T-helper 1 cell treated with Interleukin-12 subunit alpha and Interleukin-12 subunit beta and Interleukin-4 antibody, amounts not matched to agents 30 μg/mL and 1 μg/mL, for 36 hours (primary cell): Measurements from ENCODE around the gene CARD10.

Source experiments
- H3K27ac Mint-ChIP-seq: one replicate; pipeline ENCODE4 v1.8.0; 2021; ENCODE audit warnings: mild to moderate bottlenecking, mixed read lengths
- H3K27me3 Mint-ChIP-seq: one replicate; pipeline ENCODE4 v1.8.0; 2021; ENCODE audit warnings: low read depth, mixed read lengths
- H3K36me3 Mint-ChIP-seq: one replicate; pipeline ENCODE4 v1.8.0; 2021; ENCODE audit warnings: low read depth, mixed read lengths
- H3K4me1 Mint-ChIP-seq: one replicate; pipeline ENCODE4 v1.8.0; 2021; ENCODE audit warnings: low read depth, mixed read lengths
- H3K4me3 Mint-ChIP-seq: one replicate; pipeline ENCODE4 v1.8.0; 2021; ENCODE audit warnings: mild to moderate bottlenecking, moderate library complexity, mixed read lengths
- H3K9me3 Mint-ChIP-seq: one replicate; pipeline ENCODE4 v1.8.0; 2021; ENCODE audit warnings: mixed read lengths

Gene CARD10

GRCh38 chr22:37525746-37526350 is 6.6 kb upstream of the CARD10 start:
- Mint-ChIP-seq H3K36me3 (no peaks in the 10 kb centered on the region), H3K4me1 (peaks cover 4% of the 10 kb centered on the region), H3K4me3 (no peak overlapping the region), H3K27ac (no peak overlapping the region), H3K27me3 (peaks cover 30% of the 10 kb centered on the region), H3K9me3 (no peaks in the 10 kb centered on the region)

DNA sequence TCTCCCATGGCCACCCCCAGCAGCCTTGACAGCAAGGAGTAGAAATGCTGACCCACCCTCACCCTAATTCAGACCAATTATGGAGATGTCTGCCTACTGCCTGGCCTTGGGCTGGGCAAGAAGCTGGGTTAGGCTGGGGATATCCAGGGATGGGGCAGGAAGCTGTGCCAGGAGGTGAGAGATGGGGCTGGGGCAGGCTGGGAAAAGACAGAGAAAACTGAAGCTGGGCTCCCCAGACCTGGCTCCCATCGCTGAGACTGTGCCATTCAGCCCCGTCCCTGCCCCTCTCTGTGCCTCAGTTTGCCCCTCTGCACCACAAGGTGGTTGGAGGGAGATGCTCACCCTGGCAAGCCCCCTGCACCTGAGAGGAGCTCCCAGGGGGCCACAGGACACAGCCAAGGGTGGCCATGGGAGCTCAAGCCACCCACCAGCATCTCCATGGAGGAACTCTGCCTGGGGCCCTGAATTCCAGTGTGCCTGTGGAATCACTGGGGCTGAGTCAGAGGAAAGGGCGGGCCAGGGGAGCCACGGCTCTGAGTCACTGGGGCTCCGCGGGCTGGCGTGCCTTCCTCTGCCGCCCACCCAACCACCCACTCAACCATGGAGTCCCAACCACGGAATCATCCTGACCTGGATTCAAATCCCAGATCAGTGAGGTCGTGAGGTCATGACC is 6.0 kb upstream of the CARD10 start:
- H3K9me3 Mint-ChIP-seq, result no peaks in the 10 kb centered on the region

DNA sequence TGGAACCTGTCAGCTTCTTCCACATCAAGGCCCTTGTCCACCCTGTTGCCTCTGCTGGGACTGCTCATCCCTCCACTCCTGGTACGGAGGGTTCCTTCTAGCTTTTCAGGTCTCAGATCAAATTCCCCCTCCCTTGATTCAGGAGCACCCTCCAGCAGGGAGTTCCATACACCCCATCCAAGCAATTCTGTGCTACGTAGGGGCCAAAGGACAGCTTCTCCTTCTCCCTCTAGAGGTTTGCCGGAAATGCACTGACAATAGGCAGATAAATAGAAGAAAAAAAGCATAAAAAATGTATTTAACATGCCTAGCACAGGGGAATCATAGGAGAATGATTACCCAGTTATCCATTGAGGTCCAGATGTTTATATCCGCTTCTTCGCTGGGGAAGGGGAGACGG is 3.3 kb upstream of the CARD10 start:
- H3K27me3 Mint-ChIP-seq, result peaks cover 52% of the 10 kb centered on the region
- no peak overlapping the region for H3K4me3 Mint-ChIP-seq
- H3K36me3 Mint-ChIP-seq, result no peaks in the 10 kb centered on the region
- H3K27ac Mint-ChIP-seq, result no peak overlapping the region
- no peaks in the 10 kb centered on the region for H3K9me3 Mint-ChIP-seq
- peaks cover 3% of the 10 kb centered on the region for H3K4me1 Mint-ChIP-seq

More for the DNA sequence above, 6.0 kb upstream of the CARD10 start:
- Mint-ChIP-seq H3K27ac (no peak overlapping the region), H3K4me3 (no peak overlapping the region), H3K36me3 (no peaks in the 10 kb centered on the region), H3K27me3 (peaks cover 37% of the 10 kb centered on the region), H3K4me1 (peaks cover 4% of the 10 kb centered on the region)

- Mint-ChIP-seq H3K36me3 (no peaks in the 10 kb centered on the region), H3K27ac (no peak overlapping the region), H3K9me3 (no peaks in the 10 kb centered on the region), H3K4me3 (no peak overlapping the region), H3K4me1 (peaks cover 3% of the 10 kb centered on the region), H3K27me3 (peaks cover 62% of the 10 kb centered on the region)
Observed at GRCh38 chr22:37521236-37521739, 2.1 kb upstream of the CARD10 start.

- Mint-ChIP-seq H3K27ac (no peak overlapping the region), H3K4me1 (peaks cover 3% of the 10 kb centered on the region), H3K4me3 (no peak overlapping the region), H3K36me3 (no peaks in the 10 kb centered on the region), H3K27me3 (peaks cover 66% of the 10 kb centered on the region), H3K9me3 (no peaks in the 10 kb centered on the region)
Observed at GRCh38 chr22:37520776-37521191, 1.6 kb upstream of the CARD10 start.

- Mint-ChIP-seq H3K4me3 (peak overlapping the region; percentile 56), H3K27me3 (peaks cover 69% of the 10 kb centered on the region), H3K36me3 (no peaks in the 10 kb centered on the region), H3K4me1 (peaks cover 3% of the 10 kb centered on the region), H3K9me3 (no peaks in the 10 kb centered on the region), H3K27ac (no peak overlapping the region)
Observed at GRCh38 chr22:37518509-37519267, 527 bp downstream of the CARD10 start.

- Mint-ChIP-seq H3K27me3 (peaks cover 64% of the 10 kb centered on the region), H3K4me1 (peaks cover 3% of the 10 kb centered on the region), H3K4me3 (peak overlapping the region; percentile 56), H3K9me3 (no peaks in the 10 kb centered on the region), H3K27ac (no peak overlapping the region), H3K36me3 (no peaks in the 10 kb centered on the region)
Observed at GRCh38 chr22:37517826-37518450, 1.3 kb downstream of the CARD10 start.

GRCh38 chr22:37516456-37516855 is 2.8 kb downstream of the CARD10 start:
- H3K9me3 Mint-ChIP-seq, result no peaks in the 10 kb centered on the region
- no peak overlapping the region for H3K27ac Mint-ChIP-seq
- no peak overlapping the region for H3K4me3 Mint-ChIP-seq
- H3K36me3 Mint-ChIP-seq, result no peaks in the 10 kb centered on the region
- H3K4me1 Mint-ChIP-seq, result peaks cover 3% of the 10 kb centered on the region
- H3K27me3 Mint-ChIP-seq, result peaks cover 54% of the 10 kb centered on the region

- no peak overlapping the region for H3K4me3 Mint-ChIP-seq
- H3K36me3 Mint-ChIP-seq, result no peaks in the 10 kb centered on the region
- H3K9me3 Mint-ChIP-seq, result no peaks in the 10 kb centered on the region
- no peak overlapping the region for H3K27ac Mint-ChIP-seq
- peaks cover 3% of the 10 kb centered on the region for H3K4me1 Mint-ChIP-seq
- peaks cover 48% of the 10 kb centered on the region for H3K27me3 Mint-ChIP-seq
Observed at GRCh38 chr22:37515901-37516300, 3.3 kb downstream of the CARD10 start.

DNA sequence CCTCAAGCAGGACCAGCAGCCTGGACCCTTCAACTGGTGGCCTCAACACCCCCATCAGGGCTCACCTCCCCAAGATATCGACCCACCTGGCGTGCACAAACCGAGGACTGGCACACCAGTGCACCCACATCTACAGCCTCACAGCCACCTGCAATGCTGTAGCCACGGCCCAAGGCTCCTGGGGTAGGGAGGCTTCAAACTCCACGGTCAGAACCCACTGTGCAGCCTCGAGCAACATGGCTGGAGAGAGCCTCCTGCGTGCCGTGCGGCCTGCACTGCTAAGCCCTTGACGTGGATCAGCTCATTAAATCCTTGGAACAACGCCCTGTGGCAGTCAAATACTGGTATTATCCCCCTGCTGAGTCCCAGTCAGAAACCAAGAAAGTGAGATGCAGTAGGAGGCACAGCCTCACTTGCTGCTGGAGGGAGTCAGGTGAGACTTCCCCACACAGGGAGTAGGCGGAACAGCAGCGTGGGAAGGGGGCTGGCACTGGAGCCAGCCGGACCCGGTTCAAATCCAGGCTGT is 4.6 kb downstream of the CARD10 start:
- Mint-ChIP-seq H3K9me3 (no peaks in the 10 kb centered on the region), H3K4me3 (no peak overlapping the region), H3K4me1 (peaks cover 3% of the 10 kb centered on the region), H3K27ac (no peak overlapping the region), H3K27me3 (peaks cover 37% of the 10 kb centered on the region), H3K36me3 (no peaks in the 10 kb centered on the region)

- Mint-ChIP-seq H3K9me3 (no peaks in the 10 kb centered on the region), H3K4me3 (no peak overlapping the region), H3K36me3 (no peaks in the 10 kb centered on the region), H3K27me3 (peaks cover 17% of the 10 kb centered on the region), H3K4me1 (no peaks in the 10 kb centered on the region), H3K27ac (no peak overlapping the region)
Observed at GRCh38 chr22:37511395-37512104, 7.7 kb downstream of the CARD10 start.

DNA sequence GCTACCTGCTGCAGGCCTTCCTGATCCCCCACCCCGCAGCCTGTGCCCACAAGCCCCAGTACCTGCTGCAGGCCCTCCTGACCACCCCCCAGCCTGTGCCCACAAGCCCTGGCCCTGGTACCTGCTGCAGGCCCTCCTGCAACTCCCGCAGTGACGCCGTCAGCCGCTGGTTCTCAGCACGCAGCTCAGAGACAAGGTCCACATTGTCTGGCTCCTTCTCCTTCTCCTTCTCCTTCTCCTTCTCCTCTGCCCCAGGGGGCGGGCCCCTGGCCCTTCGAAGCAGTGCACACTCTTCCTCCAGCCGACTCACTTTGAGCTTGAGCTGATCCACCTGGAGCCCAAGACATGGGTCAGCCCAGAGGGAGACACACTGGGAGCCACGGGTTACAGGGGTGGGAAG is 9.1 kb downstream of the CARD10 start:
- Mint-ChIP-seq H3K9me3 (no peaks in the 10 kb centered on the region), H3K27me3 (peaks cover 7% of the 10 kb centered on the region)

DNA sequence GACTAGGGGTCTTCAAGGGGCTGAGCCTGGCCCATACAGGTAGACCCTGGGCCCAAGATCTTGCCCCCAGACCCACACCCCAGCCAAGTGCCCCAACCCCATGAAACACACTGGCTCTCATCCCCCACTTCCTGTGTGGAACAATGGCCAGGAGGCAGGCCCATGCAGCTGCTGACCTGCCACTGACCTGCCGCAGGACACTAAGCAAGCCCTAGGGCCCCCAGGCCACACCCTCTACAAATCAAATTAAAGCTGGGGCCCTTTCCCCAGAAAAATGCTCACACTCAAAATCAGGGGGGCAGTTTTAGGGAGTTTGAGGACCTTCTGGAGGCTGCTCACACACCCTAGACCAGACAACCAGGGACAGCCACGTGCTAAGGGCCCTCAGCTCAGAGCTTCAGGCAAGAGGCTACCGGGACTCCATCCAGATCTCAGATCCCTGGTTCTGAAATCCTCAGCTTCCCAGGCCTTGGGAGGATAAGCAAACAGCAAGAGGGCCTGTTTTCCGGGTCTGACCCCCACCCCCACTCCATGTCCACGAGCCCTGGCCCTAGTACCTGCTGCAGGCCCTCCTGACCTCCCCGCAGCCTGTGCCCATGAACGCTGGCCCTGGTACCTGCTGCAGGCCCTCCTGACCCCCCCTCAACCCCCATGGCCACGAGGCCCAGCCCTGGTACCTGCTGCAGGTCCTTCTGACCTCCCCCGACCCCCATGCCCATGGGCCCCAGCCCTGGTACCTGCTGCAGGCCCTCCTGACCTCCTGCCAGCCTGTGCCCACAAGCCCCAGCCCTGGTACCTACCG is 10.0 kb downstream of the CARD10 start:
- peaks cover 4% of the 10 kb centered on the region for H3K27me3 Mint-ChIP-seq
- no peaks in the 10 kb centered on the region for H3K36me3 Mint-ChIP-seq
- no peaks in the 10 kb centered on the region for H3K4me1 Mint-ChIP-seq
- H3K4me3 Mint-ChIP-seq, result no peak overlapping the region
- no peak overlapping the region for H3K27ac Mint-ChIP-seq
- no peaks in the 10 kb centered on the region for H3K9me3 Mint-ChIP-seq

More for the DNA sequence above, 9.1 kb downstream of the CARD10 start:
- Mint-ChIP-seq H3K4me1 (no peaks in the 10 kb centered on the region), H3K27ac (no peak overlapping the region), H3K4me3 (no peak overlapping the region), H3K36me3 (no peaks in the 10 kb centered on the region)
